BJ (cell line): ENCODE results near the gene TMEM260. TPM values are rescaled to one million over a fixed set of nuclear protein-coding genes. Genes with fewer than 3 reads are reported as not detected.
"Not testable (repeated sequence)": the region's sequence is repeated elsewhere in the genome, so short reads cannot be mapped to it uniquely, and the experiment has no call there.

ENCODE experiments used
- CTCF ChIA-PET: fragments of 350-600 bp; formaldehyde crosslinking; extraction: SDS; loops from one replicate; lab custom pipeline; 2021; ENCODE audit warnings: antibody characterized with exemption, inconsistent platforms; lab: Yijun Ruan, JAX
- POLR2A ChIA-PET: fragments of 300-600 bp; sonication (Branson Sonifier 250); formaldehyde crosslinking; extraction: SDS; loops from one replicate; lab custom pipeline; 2021; ENCODE audit warnings: antibody characterized with exemption; lab: Charles Lee
- DNase-seq: peaks from one replicate; pipeline ENCODE4 v3.0.0-alpha.2; 2011; ENCODE audit warnings: low read depth
- H3K27me3 ChIP-seq: 2 replicates; pipeline ENCODE4 v1.6.0; 2011; ENCODE audit warnings: low read length; ENCODE audit not compliant: control insufficient read depth, insufficient read depth
- H3K36me3 ChIP-seq: 2 replicates; pipeline ENCODE4 v1.5.1; 2011; ENCODE audit warnings: low read length; ENCODE audit not compliant: control insufficient read depth, insufficient read depth
- H3K4me3 ChIP-seq: 2 replicates; pipeline ENCODE4 v1.5.1; 2011; ENCODE audit warnings: low read depth, mild to moderate bottlenecking, control low read depth, low read length
- CTCF ChIP-seq: IDR thresholded peaks from 2 replicates; pipeline ENCODE4 v1.5.1; 2011; ENCODE audit warnings: low read depth, mild to moderate bottlenecking, control low read depth, inconsistent platforms, low read length, moderate library complexity; ENCODE audit not compliant: insufficient read depth
- polyA plus RNA-seq: library from polyadenylated mRNA; depleted of rRNA; stranded (reverse); fragments of >200 nt; gene quantifications from 2 replicates; pipeline ENCODE4 v1.2.3, GENCODE V29; 2011

Gene TMEM260
- polyA plus RNA-seq, 1 experiment, result 9.8 TPM

- no peak for DNase-seq
- no peak for TF ChIP-seq CTCF
- CTCF ChIA-PET, result interaction anchor here (0.6 kb wide), 1 partner anchor 651 kb away, joined by 5 read pairs; no protein-coding TSS in a partner anchor
- no peaks in the 10 kb centered on the region for H3K36me3 ChIP-seq
- H3K27me3 ChIP-seq, result no peaks in the 10 kb centered on the region
- POLR2A ChIA-PET, result no interaction called here
- no peak overlapping the region for H3K4me3 ChIP-seq
Observed at GRCh38 chr14:56664811-56665421, 85.3 kb downstream of the TMEM260 start.

- H3K4me3 ChIP-seq, result no peak overlapping the region
- ChIA-PET CTCF (no interaction called here), POLR2A (no interaction called here)
- TF ChIP-seq CTCF, result no peak
- no peak for DNase-seq
- no peaks in the 10 kb centered on the region for H3K36me3 ChIP-seq
- H3K27me3 ChIP-seq, result no peaks in the 10 kb centered on the region
Observed at GRCh38 chr14:56666294-56666693, 86.7 kb downstream of the TMEM260 start.

DNA sequence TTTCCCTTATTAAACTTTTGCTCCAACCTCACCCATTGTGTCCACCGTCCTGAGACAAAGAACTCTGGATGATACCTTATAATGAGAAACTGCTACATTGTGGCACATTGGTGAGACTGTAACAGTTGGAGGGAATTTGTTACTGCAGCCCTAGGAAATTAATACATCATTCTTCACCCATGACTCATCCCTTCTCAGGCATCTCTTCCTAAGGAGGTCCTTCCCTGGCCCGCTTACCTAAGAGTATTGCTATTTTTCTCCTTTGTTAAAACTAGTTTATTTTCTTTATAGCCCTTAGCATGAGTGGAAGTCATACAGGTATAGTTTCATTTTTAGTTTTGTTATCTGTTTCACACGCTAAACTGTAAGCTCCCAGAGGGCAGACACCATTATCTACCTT lies 87.1 kb downstream of the TMEM260 start:
- Histone ChIP-seq H3K4me3 (no peak overlapping the region), H3K36me3 (no peaks in the 10 kb centered on the region), H3K27me3 (no peaks in the 10 kb centered on the region)
- peak; percentile 4 for DNase-seq
- TF ChIP-seq CTCF, result no peak
- ChIA-PET POLR2A (no interaction called here), CTCF (no interaction called here)

DNA sequence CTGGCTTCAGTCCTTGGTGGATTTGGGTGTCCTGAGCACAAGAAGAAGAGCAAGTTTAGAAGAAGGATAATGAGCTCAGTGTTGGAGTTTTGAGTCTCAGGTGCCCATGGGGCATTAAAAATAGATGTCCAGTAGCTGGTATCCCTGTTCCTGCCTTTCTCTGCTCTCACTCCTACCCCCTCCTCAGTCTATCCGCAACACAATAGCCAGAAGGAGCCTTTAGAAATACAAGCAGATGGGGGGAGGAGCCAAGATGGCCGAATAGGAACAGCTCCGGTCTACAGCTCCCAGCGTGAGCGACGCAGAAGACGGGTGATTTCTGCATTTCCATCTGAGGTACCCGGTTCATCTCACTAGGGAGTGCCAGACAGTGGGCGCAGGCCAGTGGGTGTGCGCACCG lies 87.7 kb downstream of the TMEM260 start:
- H3K27me3 ChIP-seq, DNase-seq, H3K4me3 ChIP-seq, POLR2A ChIA-PET, H3K36me3 ChIP-seq, CTCF ChIA-PET: not testable (repeated sequence)

DNA sequence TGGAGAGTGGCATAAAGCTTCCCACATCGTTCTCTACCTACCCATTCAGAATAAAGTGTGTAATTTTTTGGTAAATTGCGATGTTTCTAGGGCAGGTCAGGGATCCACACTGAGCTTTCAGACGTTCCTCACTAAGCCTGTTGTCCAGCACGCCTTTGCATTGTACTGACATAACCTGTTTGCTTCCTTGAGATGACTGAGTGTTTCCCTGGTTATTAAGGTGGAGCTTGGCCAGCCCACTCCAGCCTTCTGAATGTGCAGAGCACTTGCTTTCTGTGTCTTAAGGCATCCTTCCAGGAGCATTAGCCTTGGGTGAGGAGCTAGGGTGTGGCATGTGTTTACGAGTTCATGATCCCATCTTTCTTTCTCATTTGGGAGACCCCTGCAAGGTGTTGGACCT lies 96.4 kb downstream of the TMEM260 start:
- ChIA-PET POLR2A (no interaction called here), CTCF (no interaction called here)
- H3K27me3 ChIP-seq, result no peaks in the 10 kb centered on the region
- no peak for TF ChIP-seq CTCF
- DNase-seq, result no peak
- H3K36me3 ChIP-seq, result no peaks in the 10 kb centered on the region
- no peak overlapping the region for H3K4me3 ChIP-seq

GRCh38 chr14:56678838-56679237 lies 99.2 kb downstream of the TMEM260 start:
- no peak for TF ChIP-seq CTCF
- Histone ChIP-seq H3K4me3 (no peak overlapping the region), H3K27me3 (no peaks in the 10 kb centered on the region), H3K36me3 (no peaks in the 10 kb centered on the region)
- ChIA-PET CTCF (no interaction called here), POLR2A (no interaction called here)
- no peak for DNase-seq
